Thyroid gland (tissue), 4 donors: ENCODE measurements around the gene BGN. TPM values are rescaled to one million over a fixed set of nuclear protein-coding genes. Genes with fewer than 3 reads are reported as not detected.

ENCODE experiments used
- DNase-seq, 2 donors: peaks; one replicate each; pipeline ENCODE4 v3.0.0-alpha.2; 2019
- H3K27ac ChIP-seq, 3 donors: fragments of 200-600 bp; sonication (generic); 1 replicate in 2 of 3; 2 replicates in 1 of 3; pipeline ENCODE4 v1.5.1; 2016 to 2019; ENCODE audit warnings: mild to moderate bottlenecking in 1 of 3, moderate library complexity in 1 of 3
- H3K27me3 ChIP-seq: fragments of 200-600 bp; sonication (generic); one replicate; pipeline ENCODE4 v1.5.1; 2019
- H3K36me3 ChIP-seq, 2 donors: fragments of 200-600 bp; sonication (generic); one replicate each; pipeline ENCODE4 v1.5.1; 2016 to 2019
- H3K4me1 ChIP-seq, 2 donors: fragments of 200-600 bp; sonication (generic); one replicate each; pipeline ENCODE4 v1.5.1; 2017 to 2019
- H3K4me3 ChIP-seq, 3 donors: fragments of 200-600 bp; sonication (generic); replicated peaks in 1 of 3; 1 replicate in 2 of 3; 2 replicates in 1 of 3; pipeline ENCODE4 v1.5.1; 2016; ENCODE audit warnings: mild to moderate bottlenecking in 1 of 3
- H3K9me3 ChIP-seq: fragments of 200-600 bp; sonication (generic); one replicate; pipeline ENCODE4 v1.5.1; 2017
- CTCF ChIP-seq, 6 experiments: fragments of 200-600 bp in 3 of 6; fragments of 450-650 bp in 3 of 6; sonication (generic) in 3 of 6; IDR thresholded peaks; one replicate each; pipeline ENCODE4 v1.5.1; 2016 to 2019; ENCODE audit warnings: antibody characterized with exemption in 6 of 6, mild to moderate bottlenecking in 2 of 6, inconsistent platforms in 1 of 6, moderate library complexity in 1 of 6
- POLR2A ChIP-seq, 2 donors: fragments of 450-650 bp; IDR thresholded peaks; one replicate each; pipeline ENCODE4 v1.6.1; 2017; ENCODE audit warnings: antibody characterized with exemption in 2 of 2, mild to moderate bottlenecking in 2 of 2, moderate library complexity in 1 of 2
- WGBS, 2 donors: methylation state at CpG; one replicate each; pipeline ENCODE4 v1.1.5; 2017; 5-methylcytosine and 5-hydroxymethylcytosine counted together
- intact Hi-C: fragments of 100-400 bp; cut with DNase I; formaldehyde crosslinking; loops from one replicate; pipeline ENCODE4 v1.15.1; 2023
- total RNA-seq, 4 donors: library from RNA; depleted of rRNA; stranded (reverse); fragments of >200 nt; gene quantifications; one replicate each; pipeline ENCODE4 v1.2.3, GENCODE V29; 2016

BGN gene
- total RNA-seq, 4 donors from 2014 or later, result 51.0 to 84.0 (median 68.6) TPM

GRCh38 chrX:153556767-153557166 is 62.0 kb downstream of the BGN start:
- Histone ChIP-seq H3K9me3 (no peaks in the 10 kb centered on the region), H3K36me3 (no peaks in the 10 kb centered on the region), H3K27me3 (no peaks in the 10 kb centered on the region), H3K4me3 (no peak overlapping the region), H3K4me1 (no peaks in the 10 kb centered on the region), H3K27ac (no peak overlapping the region)
- TF ChIP-seq CTCF (IDR thresholded peaks at IDR 0.05) (no peak), POLR2A (IDR thresholded peaks at IDR 0.05) (no peak)
- DNase-seq, result no peak
- 77 to 96% methylated on average over 3 to 4 of the region's 12 CpGs for WGBS, 2 donors
- intact Hi-C loops, result no loop called here

GRCh38 chrX:153557618-153558355 is 63.0 kb downstream of the BGN start:
- H3K4me1 ChIP-seq, result no peaks in the 10 kb centered on the region
- no peak overlapping the region for H3K27ac ChIP-seq
- TF ChIP-seq POLR2A (IDR thresholded peaks at IDR 0.05), result no peak
- TF ChIP-seq CTCF (IDR thresholded peaks at IDR 0.05), result no peak
- H3K36me3 ChIP-seq, result no peaks in the 10 kb centered on the region
- no peak for DNase-seq
- 81 to 84% methylated on average over 10 to 13 of the region's 19 CpGs for WGBS, 2 donors
- H3K4me3 ChIP-seq, result no peak overlapping the region
- intact Hi-C loops, result no loop called here
- H3K27me3 ChIP-seq, result no peaks in the 10 kb centered on the region
- no peaks in the 10 kb centered on the region for H3K9me3 ChIP-seq

Other genes starting within 250 kb of the BGN start
- not detected for gene PNMA6F, start 173.2 kb upstream of the BGN start, total RNA-seq
- 10 to 100 TPM in 3 of 4 donors, 1 to 10 TPM in 1; 8.2 to 16.4 (median 12.1) TPM for gene ZNF275, start 160.8 kb upstream of the BGN start, total RNA-seq
- gene PNMA6E, start 93.6 kb upstream of the BGN start, total RNA-seq, result not detected
- gene ZFP92, start 83.5 kb upstream of the BGN start, total RNA-seq, result 1 to 10 TPM; 1.1 to 1.8 (median 1.4) TPM
- 1 to 10 TPM in 2 of 4 donors, under 1 TPM in 1, not detected in 1; 0.40 to 8.9 (median 3.2) TPM for gene TREX2, start 48.9 kb upstream of the BGN start, total RNA-seq
- gene HAUS7, start 24.4 kb upstream of the BGN start, total RNA-seq, result 10 to 100 TPM; 20.7 to 46.8 (median 27.7) TPM
- not detected for gene ATP2B3, start 22.7 kb downstream of the BGN start, total RNA-seq
- 10 to 100 TPM; 22.0 to 43.3 (median 33.0) TPM for gene CCNQ, start 104.2 kb downstream of the BGN start, total RNA-seq
- gene DUSP9, start 152.2 kb downstream of the BGN start, total RNA-seq, result not detected
- gene PNCK, start 178.8 kb downstream of the BGN start, total RNA-seq, result under 1 TPM in 1 of 4 donors, not detected in 3; 0.83 TPM
- 1 to 10 TPM; 4.0 to 8.0 (median 6.1) TPM for gene SLC6A8, start 192.9 kb downstream of the BGN start, total RNA-seq
- 100 to 1,000 TPM; 170 to 228 (median 185) TPM for gene BCAP31, start 229.4 kb downstream of the BGN start, total RNA-seq
- 10 to 100 TPM in 1 of 4 donors, 1 to 10 TPM in 3; 7.0 to 11.8 (median 8.9) TPM for gene ABCD1, start 229.9 kb downstream of the BGN start, total RNA-seq